Measurements from ENCODE around the gene UBR3.

The UBR3 gene

DNA sequence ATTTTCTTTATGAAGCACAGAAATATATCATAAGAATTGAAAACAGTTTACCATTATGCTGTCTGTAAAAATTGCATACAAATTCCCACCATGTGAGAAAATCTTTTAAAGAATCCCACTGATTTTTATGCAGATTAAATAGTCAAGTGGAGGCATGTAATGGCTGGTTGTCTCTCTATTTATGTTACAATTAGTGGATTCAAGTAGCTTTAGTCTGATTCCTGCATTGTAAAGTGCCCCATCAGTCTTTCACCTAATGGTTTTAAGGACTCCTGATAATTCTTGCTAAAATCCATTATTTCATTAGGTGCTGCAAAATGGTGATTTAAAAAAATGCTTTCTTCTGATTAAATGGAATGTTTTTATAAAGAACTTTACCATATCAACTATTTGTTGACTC, 202.3 kb downstream of the UBR3 start:
- Histone ChIP-seq H3K4me1 (ENCODE audit: low read length) (no peaks in the 10 kb centered on the region), H3K4me2 (ENCODE audit: low read depth, low read length) (no peak overlapping the region), H3K79me2 (ENCODE audit: low read length) (no peaks in the 10 kb centered on the region), H3F3A (ENCODE audit: insufficient read depth, low read length) (no peaks in the 10 kb centered on the region), H3K4me3 (ENCODE audit: low read length) (no peak overlapping the region), H3K36me3 (replicated peaks; ENCODE audit: insufficient read depth, low read length) (no peaks in the 10 kb centered on the region; the same call in 1 of the 2 replicates), H2AFZ (ENCODE audit: low read length) (no peak overlapping the region), H3K9me2 (replicated peaks; ENCODE audit: insufficient read depth, low read length) (no peaks in the 10 kb centered on the region), H3K27me3 (replicated peaks; ENCODE audit: insufficient read depth, low read length) (no peaks in the 10 kb centered on the region), H3K9me3 (replicated peaks; ENCODE audit: insufficient read depth, low read length) (no peaks in the 10 kb centered on the region), H3K9ac (ENCODE audit: low read length) (no peak overlapping the region), H4K20me1 (ENCODE audit: insufficient read depth, low read length) (no peaks in the 10 kb centered on the region), H3K27ac (ENCODE audit: low read length) (no peak overlapping the region)
- no peak for DNase-seq
- no peak for TF ChIP-seq EZH2phosphoT487 (IDR thresholded peaks at IDR 0.05; ENCODE audit: low read length)
- no peak for TF ChIP-seq EZH2 (optimal IDR thresholded peaks at IDR 0.05; ENCODE audit: low read depth, low read length)
- TF ChIP-seq, protein P1, sequence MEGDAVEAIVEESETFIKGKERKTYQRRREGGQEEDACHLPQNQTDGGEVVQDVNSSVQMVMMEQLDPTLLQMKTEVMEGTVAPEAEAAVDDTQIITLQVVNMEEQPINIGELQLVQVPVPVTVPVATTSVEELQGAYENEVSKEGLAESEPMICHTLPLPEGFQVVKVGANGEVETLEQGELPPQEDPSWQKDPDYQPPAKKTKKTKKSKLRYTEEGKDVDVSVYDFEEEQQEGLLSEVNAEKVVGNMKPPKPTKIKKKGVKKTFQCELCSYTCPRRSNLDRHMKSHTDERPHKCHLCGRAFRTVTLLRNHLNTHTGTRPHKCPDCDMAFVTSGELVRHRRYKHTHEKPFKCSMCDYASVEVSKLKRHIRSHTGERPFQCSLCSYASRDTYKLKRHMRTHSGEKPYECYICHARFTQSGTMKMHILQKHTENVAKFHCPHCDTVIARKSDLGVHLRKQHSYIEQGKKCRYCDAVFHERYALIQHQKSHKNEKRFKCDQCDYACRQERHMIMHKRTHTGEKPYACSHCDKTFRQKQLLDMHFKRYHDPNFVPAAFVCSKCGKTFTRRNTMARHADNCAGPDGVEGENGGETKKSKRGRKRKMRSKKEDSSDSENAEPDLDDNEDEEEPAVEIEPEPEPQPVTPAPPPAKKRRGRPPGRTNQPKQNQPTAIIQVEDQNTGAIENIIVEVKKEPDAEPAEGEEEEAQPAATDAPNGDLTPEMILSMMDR (IDR thresholded peaks at IDR 0.05; ENCODE audit: low read length): no peak

DNA sequence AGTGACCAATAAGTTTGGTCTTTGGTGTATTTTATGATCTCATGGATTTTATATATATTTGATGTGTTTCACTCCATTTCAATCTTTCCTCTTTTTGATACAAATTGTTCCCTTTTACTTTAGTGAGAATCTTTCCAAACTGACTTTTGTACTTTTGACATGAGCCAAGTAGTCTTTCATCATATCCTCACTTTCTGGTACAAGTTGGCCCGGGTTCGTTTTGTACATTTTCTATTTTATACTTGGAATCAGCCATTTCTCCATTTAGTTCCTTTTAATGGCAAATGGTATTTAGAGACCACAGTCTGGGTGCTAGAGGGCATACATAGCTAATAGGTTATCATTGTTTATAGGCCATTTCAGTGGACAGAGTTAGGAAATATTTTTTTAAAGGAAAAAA, 202.8 kb downstream of the UBR3 start:
- Histone ChIP-seq H3K9me2 (replicated peaks; ENCODE audit: insufficient read depth, low read length) (no peaks in the 10 kb centered on the region), H4K20me1 (ENCODE audit: insufficient read depth, low read length) (no peaks in the 10 kb centered on the region), H3K36me3 (replicated peaks; ENCODE audit: insufficient read depth, low read length) (no peaks in the 10 kb centered on the region; the same call in 1 of the 2 replicates), H3K27me3 (replicated peaks; ENCODE audit: insufficient read depth, low read length) (no peaks in the 10 kb centered on the region), H3K4me1 (ENCODE audit: low read length) (no peaks in the 10 kb centered on the region), H3K4me3 (ENCODE audit: low read length) (no peak overlapping the region), H2AFZ (ENCODE audit: low read length) (no peak overlapping the region), H3F3A (ENCODE audit: insufficient read depth, low read length) (no peaks in the 10 kb centered on the region), H3K79me2 (ENCODE audit: low read length) (no peaks in the 10 kb centered on the region), H3K27ac (ENCODE audit: low read length) (no peak overlapping the region), H3K4me2 (ENCODE audit: low read depth, low read length) (no peak overlapping the region), H3K9ac (ENCODE audit: low read length) (no peak overlapping the region), H3K9me3 (replicated peaks; ENCODE audit: insufficient read depth, low read length) (no peaks in the 10 kb centered on the region)
- no peak for DNase-seq
- TF ChIP-seq, protein P1 (IDR thresholded peaks at IDR 0.05; ENCODE audit: low read length): no peak
- TF ChIP-seq EZH2 (optimal IDR thresholded peaks at IDR 0.05; ENCODE audit: low read depth, low read length) (no peak), EZH2phosphoT487 (IDR thresholded peaks at IDR 0.05; ENCODE audit: low read length) (no peak)

DNA sequence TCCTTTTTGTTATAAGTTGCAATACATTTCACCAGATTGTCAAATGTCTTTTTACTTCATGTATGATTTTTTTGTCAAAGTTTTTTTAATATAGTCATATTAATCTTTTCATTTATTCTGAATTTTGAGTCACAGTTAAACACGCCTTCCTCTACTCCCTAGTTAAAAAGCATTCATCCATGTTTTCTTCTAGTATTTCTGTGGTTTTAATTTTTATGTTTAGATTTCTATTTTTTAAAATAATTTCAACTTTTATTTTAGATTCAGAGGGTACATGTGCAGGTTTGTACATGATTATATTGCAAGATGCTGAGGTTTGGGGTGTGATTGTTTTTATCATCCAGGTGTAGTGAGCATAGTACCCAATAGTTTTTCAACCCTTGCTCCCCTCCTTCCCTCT, 204.0 kb downstream of the UBR3 start:
- Histone ChIP-seq H3K4me3 (ENCODE audit: low read length) (no peak overlapping the region), H3K9me3 (replicated peaks; ENCODE audit: insufficient read depth, low read length) (no peaks in the 10 kb centered on the region), H3F3A (ENCODE audit: insufficient read depth, low read length) (no peaks in the 10 kb centered on the region), H4K20me1 (ENCODE audit: insufficient read depth, low read length) (no peaks in the 10 kb centered on the region), H2AFZ (ENCODE audit: low read length) (no peak overlapping the region), H3K4me1 (ENCODE audit: low read length) (no peaks in the 10 kb centered on the region), H3K36me3 (replicated peaks; ENCODE audit: insufficient read depth, low read length) (no peaks in the 10 kb centered on the region; the same call in 1 of the 2 replicates), H3K4me2 (ENCODE audit: low read depth, low read length) (no peak overlapping the region), H3K27ac (ENCODE audit: low read length) (no peak overlapping the region), H3K9me2 (replicated peaks; ENCODE audit: insufficient read depth, low read length) (no peaks in the 10 kb centered on the region), H3K9ac (ENCODE audit: low read length) (no peak overlapping the region), H3K79me2 (ENCODE audit: low read length) (no peaks in the 10 kb centered on the region), H3K27me3 (replicated peaks; ENCODE audit: insufficient read depth, low read length) (no peaks in the 10 kb centered on the region)
- TF ChIP-seq EZH2 (optimal IDR thresholded peaks at IDR 0.05; ENCODE audit: low read depth, low read length): no peak
- TF ChIP-seq, protein P1 (IDR thresholded peaks at IDR 0.05; ENCODE audit: low read length): no peak
- no peak for DNase-seq

All from MM.1S (cell line).